HCT116 (cell line): ENCODE results near the gene SRRM2. TPM values are rescaled to one million over a fixed set of nuclear protein-coding genes. Genes with fewer than 3 reads are reported as not detected.

Experiments used
- ATAC-seq: fragments of 200-7000 bp; cut with Tn5 transposase; 2 replicates; pipeline ENCODE4 v1.9.1; 2020; ENCODE audit warnings: mild to moderate bottlenecking, moderate library complexity
- BruUV-seq: library from RNA; stranded (reverse); fragments of 400-500 nt; replicated peaks from 2 replicates; lab custom pipeline; 2021; lab: Mats Ljungman, UMichigan
- CTCF ChIA-PET: fragments of 300-600 bp; sonication (Branson Sonifier 250); formaldehyde crosslinking; loops from one replicate; lab custom pipeline; 2021; ENCODE audit warnings: antibody characterized with exemption; lab: Charles Lee
- POLR2A ChIA-PET: fragments of 300-600, 350-600 bp; sonication (Branson Sonifier 250); formaldehyde crosslinking; loops from one replicate; lab custom pipeline; 2021; ENCODE audit warnings: antibody characterized with exemption; lab: Charles Lee
- RAD21 ChIA-PET, 2 experiments: fragments of 300-600 bp; sonication (Branson Sonifier 250); formaldehyde crosslinking; loops; one replicate each; lab custom pipeline; 2023; ENCODE audit warnings: low total read pairs in 2 of 2; ENCODE audit not compliant: uncharacterized antibody in 2 of 2, unreplicated experiment in 2 of 2, low non-redundant PET in 1 of 2; lab: Charles Lee
- DNase-seq: peaks from one replicate; pipeline ENCODE4 v3.0.0-alpha.2; 2010; ENCODE audit warnings: low read depth, low spot score
- H2AFZ ChIP-seq: fragments of 200-600 bp; shearing (Covaris generic), sonication (generic); 2 replicates; pipeline ENCODE4 v1.6.1; 2017; ENCODE audit warnings: low read depth, mixed run types, mixed read lengths, antibody characterized with exemption, low read length; ENCODE audit not compliant: poor library complexity, severe bottlenecking
- H3K27ac ChIP-seq: 2 replicates; pipeline ENCODE4 v1.5.1; 2012; ENCODE audit warnings: low read depth, low read length
- H3K27me3 ChIP-seq: fragments of 200-600 bp; sonication (generic); 2 replicates; pipeline ENCODE4 v1.6.1; 2016; ENCODE audit warnings: mixed run types, low read length, mixed read lengths; ENCODE audit not compliant: insufficient read depth
- H3K36me3 ChIP-seq, 2 experiments: fragments of 200-500 bp in 1 of 2; fragments of 200-600 bp in 1 of 2; sonication (Bioruptor generic) in 1 of 2; sonication (generic) in 1 of 2; 2 replicates each; pipeline versions ENCODE4 v1.5.1 to v1.6.1; 2014 to 2016; ENCODE audit warnings: low read length in 2 of 2, inconsistent platforms in 1 of 2, mixed read lengths in 1 of 2, mixed run types in 1 of 2; ENCODE audit not compliant: insufficient read depth in 2 of 2, control insufficient read depth in 1 of 2
- H3K4me1 ChIP-seq, 2 experiments: fragments of 200-600 bp in 1 of 2; sonication (generic) in 1 of 2; 2 replicates each; pipeline versions ENCODE4 v1.5.1 to v1.6.1; 2012 to 2017; ENCODE audit warnings: low read length in 2 of 2, inconsistent platforms in 1 of 2, mild to moderate bottlenecking in 1 of 2, mixed read lengths in 1 of 2, mixed run types in 1 of 2, moderate library complexity in 1 of 2; ENCODE audit not compliant: insufficient read depth in 2 of 2, control insufficient read depth in 1 of 2
- H3K4me2 ChIP-seq: fragments of 200-600 bp; sonication (generic); 2 replicates; pipeline ENCODE4 v1.6.1; 2017; ENCODE audit warnings: mixed run types, low read length, mixed read lengths
- H3K4me3 ChIP-seq, 2 experiments: fragments of 200-600 bp in 1 of 2; sonication (generic) in 1 of 2; replicated peaks in 1 of 2; 2 replicates each; pipeline ENCODE4 v1.5.1; 2011 to 2016; ENCODE audit warnings: low read length in 2 of 2, control low read depth in 1 of 2, low read depth in 1 of 2, mild to moderate bottlenecking in 1 of 2, mixed read lengths in 1 of 2, mixed run types in 1 of 2
- H3K79me2 ChIP-seq: fragments of 200-600 bp; sonication (generic); 2 replicates; pipeline ENCODE4 v1.6.1; 2017; ENCODE audit warnings: mild to moderate bottlenecking, mixed run types, low read length, moderate library complexity, mixed read lengths; ENCODE audit not compliant: insufficient read depth
- H3K9ac ChIP-seq: fragments of 200-600 bp; sonication (generic); 2 replicates; pipeline ENCODE4 v1.6.1; 2016; ENCODE audit warnings: low read length, mixed read lengths
- H3K9me2 ChIP-seq: fragments of 200-600 bp; sonication (generic), shearing (Covaris generic); 2 replicates; pipeline ENCODE4 v1.6.1; 2017; ENCODE audit warnings: mixed run types, mild to moderate bottlenecking, moderate library complexity; ENCODE audit not compliant: insufficient read depth
- H3K9me3 ChIP-seq, 2 experiments: fragments of 200-500 bp in 1 of 2; fragments of 200-600 bp in 1 of 2; sonication (Bioruptor generic) in 1 of 2; sonication (generic) in 1 of 2; 2 replicates each; pipeline ENCODE4 v1.6.1; 2014 to 2017; ENCODE audit warnings: low read length in 2 of 2, mixed read lengths in 2 of 2, inconsistent platforms in 1 of 2, low read depth in 1 of 2, mild to moderate bottlenecking in 1 of 2, mixed run types in 1 of 2, moderate library complexity in 1 of 2; ENCODE audit not compliant: control insufficient read depth in 1 of 2, insufficient read depth in 1 of 2
- H4K20me1 ChIP-seq: fragments of 200-600 bp; sonication (generic), shearing (Covaris generic); 2 replicates; pipeline ENCODE4 v1.6.1; 2017; ENCODE audit warnings: mixed run types, mild to moderate bottlenecking, moderate library complexity; ENCODE audit not compliant: insufficient read depth
- CBX3 ChIP-seq: IDR thresholded peaks from 2 replicates; pipeline ENCODE4 v1.6.1; 2012; ENCODE audit warnings: low read depth
- CEBPB ChIP-seq: IDR thresholded peaks from 2 replicates; pipeline ENCODE4 v1.6.1; 2012; ENCODE audit warnings: low read depth
- EGR1 ChIP-seq: IDR thresholded peaks from 2 replicates; pipeline ENCODE4 v1.6.1; 2012; ENCODE audit warnings: low read depth
- ELF1 ChIP-seq: IDR thresholded peaks from 2 replicates; pipeline ENCODE4 v1.6.1; 2012; ENCODE audit warnings: low read depth, borderline replicate concordance
- JUND ChIP-seq: IDR thresholded peaks from 2 replicates; pipeline ENCODE4 v1.6.1; 2012
- POLR2A ChIP-seq: IDR thresholded peaks from 2 replicates; pipeline ENCODE4 v1.7.0; 2011; ENCODE audit warnings: borderline replicate concordance; ENCODE audit not compliant: insufficient read depth, insufficient read length; ENCODE audit errors: extremely low read depth
- POLR2AphosphoS5 ChIP-seq: IDR thresholded peaks from 2 replicates; pipeline ENCODE4 v1.6.1; 2011; ENCODE audit warnings: mild to moderate bottlenecking, low read depth, low read length, moderate library complexity
- SIN3A ChIP-seq: IDR thresholded peaks from 2 replicates; pipeline ENCODE4 v1.6.1; 2012; ENCODE audit warnings: low read depth
- SRF ChIP-seq: IDR thresholded peaks from 2 replicates; pipeline ENCODE4 v1.6.1; 2012; ENCODE audit warnings: low read depth
- TCF7L2 ChIP-seq: IDR thresholded peaks from 2 replicates; pipeline ENCODE4 v1.7.0; 2011; ENCODE audit warnings: borderline replicate concordance, inconsistent platforms; ENCODE audit not compliant: insufficient read depth, insufficient read length; ENCODE audit errors: extremely low read depth
- YY1 ChIP-seq: IDR thresholded peaks from 2 replicates; pipeline ENCODE4 v1.6.1; 2011; ENCODE audit warnings: low read length, low read depth, moderate library complexity, mild to moderate bottlenecking; ENCODE audit not compliant: insufficient replicate concordance; ENCODE audit errors: extremely low read depth
- ZFX ChIP-seq: fragments of 450-650 bp; IDR thresholded peaks from 2 replicates; pipeline ENCODE4 v1.6.1; 2017
- ZNF274 ChIP-seq: fragments of 200-500 bp; sonication (Bioruptor generic); IDR thresholded peaks from 2 replicates; pipeline ENCODE4 v1.6.1; 2014; ENCODE audit warnings: mild to moderate bottlenecking, low read depth, low read length, inconsistent platforms
- intact Hi-C: fragments of 100-400 bp; cut with micrococcal nuclease; formaldehyde crosslinking; loops from 2 replicates; pipeline ENCODE4 v1.10.0; 2022
- total RNA-seq: library from RNA; stranded (reverse); gene quantifications from one replicate; pipeline ENCODE4 v1.2.1, GENCODE V29; 2021; ENCODE audit not compliant: unreplicated experiment
- TF ChIP-seq, protein P1 (sequence below): IDR thresholded peaks from 2 replicates; pipeline ENCODE4 v1.6.1; 2011; ENCODE audit warnings: mild to moderate bottlenecking, low read length, moderate library complexity; ENCODE audit not compliant: insufficient replicate concordance; ENCODE audit errors: extremely low read depth
- TF ChIP-seq, protein P2 (sequence below): IDR thresholded peaks from 2 replicates; pipeline ENCODE4 v1.6.1; 2012; ENCODE audit warnings: low read depth
- TF ChIP-seq, protein P3 (sequence below): IDR thresholded peaks from 2 replicates; pipeline ENCODE4 v1.6.1; 2012
- TF ChIP-seq, protein P4 (sequence below): IDR thresholded peaks from 2 replicates; pipeline ENCODE4 v1.6.1; 2012
- TF ChIP-seq, protein P5 (sequence below), 3 experiments: fragments of 200-600 bp in 1 of 3; sonication (generic) in 1 of 3; IDR thresholded peaks in 2 of 3; conservative IDR thresholded peaks in 1 of 3; 2 replicates each; pipeline ENCODE4 v1.5.1; 2012 to 2017; ENCODE audit warnings: low read depth in 2 of 3, low read length in 2 of 3, antibody characterized with exemption in 1 of 3, borderline replicate concordance in 1 of 3, control low read depth in 1 of 3, mild to moderate bottlenecking in 1 of 3, mixed read lengths in 1 of 3, mixed run types in 1 of 3, moderate library complexity in 1 of 3; ENCODE audit not compliant: insufficient read depth in 1 of 3

SRRM2 gene
- total RNA-seq, 1 experiment from 2014 or later, result 541 TPM

DNA sequence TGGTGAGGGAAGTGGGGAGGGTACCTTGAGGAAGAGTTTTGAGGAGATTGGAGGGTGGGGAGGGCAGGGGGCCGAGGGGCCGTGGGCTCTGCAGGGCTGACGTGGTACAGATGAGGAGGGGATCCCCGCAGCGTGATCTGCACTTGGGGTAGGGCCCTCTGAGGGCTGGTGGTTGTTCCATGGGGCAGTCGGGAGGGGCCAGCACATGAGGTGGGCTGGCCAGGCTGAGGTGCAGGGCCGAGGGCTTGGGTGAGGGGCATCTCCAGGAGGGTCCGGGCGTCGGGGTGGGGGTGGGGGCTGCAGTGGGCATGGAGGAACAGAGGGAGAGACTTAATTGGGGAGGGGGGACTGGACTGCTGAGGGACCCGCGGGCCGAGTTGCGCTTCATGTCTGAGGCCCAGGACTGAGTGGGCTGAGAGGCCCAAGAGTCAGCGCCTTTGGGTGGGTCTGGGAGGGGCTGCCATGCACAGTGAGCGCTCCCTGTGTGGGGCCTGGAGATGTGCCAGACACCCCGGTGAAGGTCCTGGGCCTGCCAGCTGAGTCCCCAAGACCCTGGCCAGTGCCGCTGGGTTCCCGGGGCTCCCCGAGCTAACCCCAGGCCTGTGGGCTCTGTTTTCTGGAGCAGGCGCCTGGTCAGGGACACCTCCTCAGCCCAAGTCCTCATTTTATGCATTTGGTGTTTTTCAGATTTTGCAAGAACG is 45.7 kb upstream of the SRRM2 start:
- ATAC-seq, result no peak
- Histone ChIP-seq H3K9me2 (no peaks in the 10 kb centered on the region), H3K4me3 (no peak overlapping the region), H3K9me3 (no peaks in the 10 kb centered on the region), H3K27me3 (no peaks in the 10 kb centered on the region), H3K36me3 (peaks cover 3 to 4% of the 10 kb centered on the region in 2 experiments; a peak in 2 of 4 replicates), H3K4me2 (no peak overlapping the region), H3K27ac (no peak overlapping the region)
- ChIA-PET POLR2A (no interaction called here), CTCF (no interaction called here)
- BruUV-seq, result no TSS peak
- no peak for DNase-seq
- no peak for TF ChIP-seq ZFX
- TF ChIP-seq CEBPB, result no peak
- no peak for TF ChIP-seq TCF7L2
- TF ChIP-seq POLR2A, result no peak
- TF ChIP-seq ELF1, result no peak
- no peak for TF ChIP-seq CBX3
- no peak for TF ChIP-seq YY1
- TF ChIP-seq ZNF274, result no peak
- TF ChIP-seq SRF, result no peak
- no peak for TF ChIP-seq SIN3A
- TF ChIP-seq, protein P1, sequence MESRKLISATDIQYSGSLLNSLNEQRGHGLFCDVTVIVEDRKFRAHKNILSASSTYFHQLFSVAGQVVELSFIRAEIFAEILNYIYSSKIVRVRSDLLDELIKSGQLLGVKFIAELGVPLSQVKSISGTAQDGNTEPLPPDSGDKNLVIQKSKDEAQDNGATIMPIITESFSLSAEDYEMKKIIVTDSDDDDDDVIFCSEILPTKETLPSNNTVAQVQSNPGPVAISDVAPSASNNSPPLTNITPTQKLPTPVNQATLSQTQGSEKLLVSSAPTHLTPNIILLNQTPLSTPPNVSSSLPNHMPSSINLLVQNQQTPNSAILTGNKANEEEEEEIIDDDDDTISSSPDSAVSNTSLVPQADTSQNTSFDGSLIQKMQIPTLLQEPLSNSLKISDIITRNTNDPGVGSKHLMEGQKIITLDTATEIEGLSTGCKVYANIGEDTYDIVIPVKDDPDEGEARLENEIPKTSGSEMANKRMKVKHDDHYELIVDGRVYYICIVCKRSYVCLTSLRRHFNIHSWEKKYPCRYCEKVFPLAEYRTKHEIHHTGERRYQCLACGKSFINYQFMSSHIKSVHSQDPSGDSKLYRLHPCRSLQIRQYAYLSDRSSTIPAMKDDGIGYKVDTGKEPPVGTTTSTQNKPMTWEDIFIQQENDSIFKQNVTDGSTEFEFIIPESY, result no peak
- TF ChIP-seq, protein P2, sequence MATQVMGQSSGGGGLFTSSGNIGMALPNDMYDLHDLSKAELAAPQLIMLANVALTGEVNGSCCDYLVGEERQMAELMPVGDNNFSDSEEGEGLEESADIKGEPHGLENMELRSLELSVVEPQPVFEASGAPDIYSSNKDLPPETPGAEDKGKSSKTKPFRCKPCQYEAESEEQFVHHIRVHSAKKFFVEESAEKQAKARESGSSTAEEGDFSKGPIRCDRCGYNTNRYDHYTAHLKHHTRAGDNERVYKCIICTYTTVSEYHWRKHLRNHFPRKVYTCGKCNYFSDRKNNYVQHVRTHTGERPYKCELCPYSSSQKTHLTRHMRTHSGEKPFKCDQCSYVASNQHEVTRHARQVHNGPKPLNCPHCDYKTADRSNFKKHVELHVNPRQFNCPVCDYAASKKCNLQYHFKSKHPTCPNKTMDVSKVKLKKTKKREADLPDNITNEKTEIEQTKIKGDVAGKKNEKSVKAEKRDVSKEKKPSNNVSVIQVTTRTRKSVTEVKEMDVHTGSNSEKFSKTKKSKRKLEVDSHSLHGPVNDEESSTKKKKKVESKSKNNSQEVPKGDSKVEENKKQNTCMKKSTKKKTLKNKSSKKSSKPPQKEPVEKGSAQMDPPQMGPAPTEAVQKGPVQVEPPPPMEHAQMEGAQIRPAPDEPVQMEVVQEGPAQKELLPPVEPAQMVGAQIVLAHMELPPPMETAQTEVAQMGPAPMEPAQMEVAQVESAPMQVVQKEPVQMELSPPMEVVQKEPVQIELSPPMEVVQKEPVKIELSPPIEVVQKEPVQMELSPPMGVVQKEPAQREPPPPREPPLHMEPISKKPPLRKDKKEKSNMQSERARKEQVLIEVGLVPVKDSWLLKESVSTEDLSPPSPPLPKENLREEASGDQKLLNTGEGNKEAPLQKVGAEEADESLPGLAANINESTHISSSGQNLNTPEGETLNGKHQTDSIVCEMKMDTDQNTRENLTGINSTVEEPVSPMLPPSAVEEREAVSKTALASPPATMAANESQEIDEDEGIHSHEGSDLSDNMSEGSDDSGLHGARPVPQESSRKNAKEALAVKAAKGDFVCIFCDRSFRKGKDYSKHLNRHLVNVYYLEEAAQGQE, result no peak
- TF ChIP-seq POLR2AphosphoS5, result no peak
- TF ChIP-seq, protein P3, sequence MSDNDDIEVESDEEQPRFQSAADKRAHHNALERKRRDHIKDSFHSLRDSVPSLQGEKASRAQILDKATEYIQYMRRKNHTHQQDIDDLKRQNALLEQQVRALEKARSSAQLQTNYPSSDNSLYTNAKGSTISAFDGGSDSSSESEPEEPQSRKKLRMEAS, result no peak
- TF ChIP-seq, protein P4, sequence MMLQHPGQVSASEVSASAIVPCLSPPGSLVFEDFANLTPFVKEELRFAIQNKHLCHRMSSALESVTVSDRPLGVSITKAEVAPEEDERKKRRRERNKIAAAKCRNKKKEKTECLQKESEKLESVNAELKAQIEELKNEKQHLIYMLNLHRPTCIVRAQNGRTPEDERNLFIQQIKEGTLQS, result no peak
- no peak for TF ChIP-seq EGR1
- TF ChIP-seq, protein P5, sequence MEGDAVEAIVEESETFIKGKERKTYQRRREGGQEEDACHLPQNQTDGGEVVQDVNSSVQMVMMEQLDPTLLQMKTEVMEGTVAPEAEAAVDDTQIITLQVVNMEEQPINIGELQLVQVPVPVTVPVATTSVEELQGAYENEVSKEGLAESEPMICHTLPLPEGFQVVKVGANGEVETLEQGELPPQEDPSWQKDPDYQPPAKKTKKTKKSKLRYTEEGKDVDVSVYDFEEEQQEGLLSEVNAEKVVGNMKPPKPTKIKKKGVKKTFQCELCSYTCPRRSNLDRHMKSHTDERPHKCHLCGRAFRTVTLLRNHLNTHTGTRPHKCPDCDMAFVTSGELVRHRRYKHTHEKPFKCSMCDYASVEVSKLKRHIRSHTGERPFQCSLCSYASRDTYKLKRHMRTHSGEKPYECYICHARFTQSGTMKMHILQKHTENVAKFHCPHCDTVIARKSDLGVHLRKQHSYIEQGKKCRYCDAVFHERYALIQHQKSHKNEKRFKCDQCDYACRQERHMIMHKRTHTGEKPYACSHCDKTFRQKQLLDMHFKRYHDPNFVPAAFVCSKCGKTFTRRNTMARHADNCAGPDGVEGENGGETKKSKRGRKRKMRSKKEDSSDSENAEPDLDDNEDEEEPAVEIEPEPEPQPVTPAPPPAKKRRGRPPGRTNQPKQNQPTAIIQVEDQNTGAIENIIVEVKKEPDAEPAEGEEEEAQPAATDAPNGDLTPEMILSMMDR (IDR thresholded peaks at IDR 0.05 in 2 of 3, conservative IDR thresholded peaks at IDR 0.05 in 1 of 3; ENCODE audit: borderline replicate concordance in 1 of 3, insufficient read depth in 1 of 3, low read depth in 2 of 3, low read length in 2 of 3), result no peak
- TF ChIP-seq JUND, result no peak
- TF ChIP-seq, all 23 proteins: peak for 0
- H3K9ac ChIP-seq, result no peak overlapping the region
- no peaks in the 10 kb centered on the region for H4K20me1 ChIP-seq
- no peaks in the 10 kb centered on the region; the same call in 1 of the 2 replicates for H3K79me2 ChIP-seq
- RAD21 ChIA-PET, result no interaction called here
- no peak overlapping the region for H2AFZ ChIP-seq
- H3K4me1 ChIP-seq, result no peaks in the 10 kb centered on the region
- intact Hi-C loops, result no loop called here
